GM12801 (cell line): ENCODE results near the gene SLC5A10.

ENCODE experiments used
- CTCF ChIP-seq: IDR thresholded peaks from one replicate; pipeline ENCODE4 v1.5.1; 2011; ENCODE audit warnings: control low read depth; ENCODE audit not compliant: insufficient read length; ENCODE audit errors: extremely low read depth

Gene SLC5A10

GRCh38 chr17:19003543-19004420 lies 51.8 kb downstream of the SLC5A10 start:
- no peak for TF ChIP-seq CTCF

- TF ChIP-seq CTCF: no peak
Measured at GRCh38 chr17:19004421-19005136, 52.6 kb downstream of the SLC5A10 start, which contains the start of gene FAM83G. TSS of gene FAM83G (minus strand) at chr17:19004764. CDS start at chr17:19004041, 723 bp downstream.

- TF ChIP-seq CTCF: no peak
Measured at GRCh38 chr17:19005137-19005773, 53.3 kb downstream of the SLC5A10 start.

- no peak for TF ChIP-seq CTCF
Measured at GRCh38 chr17:19005789-19006430, 53.9 kb downstream of the SLC5A10 start.

GRCh38 chr17:19006698-19007097 lies 54.7 kb downstream of the SLC5A10 start:
- TF ChIP-seq CTCF: no peak

GRCh38 chr17:19009970-19010369 lies 58.0 kb downstream of the SLC5A10 start:
- TF ChIP-seq CTCF: no peak
